HEK293 (cell line): ENCODE measurements around the gene SBK1.

Experiments used
- CTCF ChIA-PET: fragments of 350-600 bp; formaldehyde crosslinking; extraction: SDS; loops from one replicate; lab custom pipeline; 2021; ENCODE audit warnings: antibody characterized with exemption; lab: Yijun Ruan, JAX
- POLR2A ChIA-PET: fragments of 300-600 bp; formaldehyde crosslinking; extraction: SDS; loops from one replicate; lab custom pipeline; 2020; ENCODE audit warnings: antibody characterized with exemption, inconsistent platforms; lab: Yijun Ruan, JAX
- H3K27ac ChIP-seq: fragments of 200-500 bp; sonication (Bioruptor generic); 2 replicates; pipeline ENCODE4 v1.5.1; 2014; ENCODE audit warnings: low read depth, low read length, control low read depth, inconsistent platforms; ENCODE audit errors: extremely low read depth
- H3K36me3 ChIP-seq, 2 experiments: fragments of 200-500 bp in 1 of 2; sonication (Bioruptor generic) in 1 of 2; 1 replicate in 1 of 2; 2 replicates in 1 of 2; pipeline ENCODE4 v1.5.1; 2014 to 2017; ENCODE audit warnings: inconsistent platforms in 2 of 2, low read length in 2 of 2; ENCODE audit not compliant: control insufficient read depth in 2 of 2, insufficient read depth in 1 of 2
- H3K4me1 ChIP-seq: fragments of 200-500 bp; sonication (Bioruptor generic); 2 replicates; pipeline ENCODE4 v1.5.1; 2014; ENCODE audit warnings: mild to moderate bottlenecking, low read length, inconsistent platforms; ENCODE audit not compliant: control insufficient read depth, insufficient read depth
- H3K4me3 ChIP-seq: 2 replicates; pipeline ENCODE4 v1.5.1; 2011; ENCODE audit warnings: low read depth, mild to moderate bottlenecking, control low read depth, low read length, moderate library complexity
- H3K9me3 ChIP-seq: fragments of 200-500 bp; sonication (Bioruptor generic); 2 replicates; pipeline ENCODE4 v1.5.1; 2014; ENCODE audit warnings: low read depth, low read length, inconsistent platforms; ENCODE audit not compliant: control insufficient read depth, insufficient read depth
- REST ChIP-seq: fragments of 450-650 bp; formaldehyde crosslinking; IDR thresholded peaks from 2 replicates; pipeline ENCODE4 v1.5.1; 2016; ENCODE audit warnings: missing biosample characterization, missing genetic modification characterization
- SP3 ChIP-seq: fragments of 450-650 bp; formaldehyde crosslinking; IDR thresholded peaks from 2 replicates; pipeline ENCODE4 v1.5.1; 2016; ENCODE audit warnings: missing biosample characterization, missing genetic modification characterization
- ZBTB1 ChIP-seq: fragments of 450-650 bp; formaldehyde crosslinking; IDR thresholded peaks from 2 replicates; pipeline ENCODE4 v1.5.1; 2016; ENCODE audit warnings: missing biosample characterization, missing genetic modification characterization
- ZBTB17 ChIP-seq: fragments of 450-650 bp; formaldehyde crosslinking; IDR thresholded peaks from 2 replicates; pipeline ENCODE4 v1.5.1; 2016; ENCODE audit warnings: missing biosample characterization, missing genetic modification characterization
- ZBTB44 ChIP-seq: fragments of 450-650 bp; IDR thresholded peaks from 2 replicates; pipeline ENCODE4 v1.5.1; 2018; ENCODE audit warnings: missing biosample characterization, mild to moderate bottlenecking, missing genetic modification characterization
- ZBTB48 ChIP-seq: fragments of 450-650 bp; formaldehyde crosslinking; IDR thresholded peaks from 2 replicates; pipeline ENCODE4 v1.5.1; 2016; ENCODE audit warnings: missing biosample characterization, missing genetic modification characterization
- ZEB2 ChIP-seq: fragments of 450-650 bp; formaldehyde crosslinking; IDR thresholded peaks from 2 replicates; pipeline ENCODE4 v1.5.1; 2016; ENCODE audit warnings: missing biosample characterization, missing genetic modification characterization
- ZFHX2 ChIP-seq: fragments of 450-650 bp; formaldehyde crosslinking; conservative IDR thresholded peaks from 2 replicates; pipeline ENCODE4 v1.5.1; 2016; ENCODE audit warnings: missing biosample characterization, missing genetic modification characterization
- ZNF157 ChIP-seq: fragments of 450-650 bp; formaldehyde crosslinking; IDR thresholded peaks from 2 replicates; pipeline ENCODE4 v1.5.1; 2016; ENCODE audit warnings: missing biosample characterization, missing genetic modification characterization
- ZNF19 ChIP-seq: fragments of 450-650 bp; formaldehyde crosslinking; IDR thresholded peaks from 2 replicates; pipeline ENCODE4; 2016; ENCODE audit warnings: missing biosample characterization, missing genetic modification characterization, low read depth
- ZNF202 ChIP-seq: fragments of 450-650 bp; formaldehyde crosslinking; IDR thresholded peaks from 2 replicates; pipeline ENCODE4 v1.5.1; 2016; ENCODE audit warnings: missing biosample characterization, missing genetic modification characterization, borderline replicate concordance
- ZNF23 ChIP-seq: fragments of 450-650 bp; formaldehyde crosslinking; IDR thresholded peaks from 2 replicates; pipeline ENCODE4 v1.5.1; 2016; ENCODE audit warnings: missing biosample characterization, missing genetic modification characterization, borderline replicate concordance
- ZNF274 ChIP-seq, 2 experiments: fragments of 200-500 bp in 1 of 2; fragments of 450-650 bp in 1 of 2; sonication (Bioruptor generic) in 1 of 2; formaldehyde crosslinking in 1 of 2; IDR thresholded peaks; 2 replicates each; pipeline versions ENCODE4 v1.5.1 to v1.6.1; 2014 to 2016; ENCODE audit warnings: borderline replicate concordance in 1 of 2, inconsistent platforms in 1 of 2, low read length in 1 of 2, missing biosample characterization in 1 of 2, missing genetic modification characterization in 1 of 2
- ZNF292 ChIP-seq: fragments of 450-650 bp; formaldehyde crosslinking; IDR thresholded peaks from 2 replicates; pipeline ENCODE4 v1.5.1; 2016; ENCODE audit warnings: low read depth, missing biosample characterization, missing genetic modification characterization, borderline replicate concordance
- ZNF341 ChIP-seq: fragments of 450-650 bp; formaldehyde crosslinking; IDR thresholded peaks from 2 replicates; pipeline ENCODE4; 2016; ENCODE audit warnings: low read depth, missing biosample characterization, missing genetic modification characterization
- ZNF394 ChIP-seq: fragments of 450-650 bp; formaldehyde crosslinking; IDR thresholded peaks from 2 replicates; pipeline ENCODE4 v1.5.1; 2016; ENCODE audit warnings: missing biosample characterization, missing genetic modification characterization, mild to moderate bottlenecking, moderate library complexity, borderline replicate concordance
- ZNF404 ChIP-seq: fragments of 450-650 bp; formaldehyde crosslinking; IDR thresholded peaks from 2 replicates; pipeline ENCODE4 v1.5.1; 2017; ENCODE audit warnings: missing biosample characterization, missing genetic modification characterization
- ZNF426 ChIP-seq: fragments of 450-650 bp; formaldehyde crosslinking; IDR thresholded peaks from 2 replicates; pipeline ENCODE4 v1.5.1; 2017; ENCODE audit warnings: missing biosample characterization, missing genetic modification characterization, mild to moderate bottlenecking, inconsistent platforms, moderate library complexity
- ZNF433 ChIP-seq: fragments of 450-650 bp; formaldehyde crosslinking; IDR thresholded peaks from 2 replicates; pipeline ENCODE4 v1.5.1; 2016; ENCODE audit warnings: missing biosample characterization, missing genetic modification characterization, low read depth
- ZNF544 ChIP-seq: fragments of 450-650 bp; formaldehyde crosslinking; IDR thresholded peaks from 2 replicates; pipeline ENCODE4 v1.5.0; 2017; ENCODE audit warnings: missing biosample characterization, missing genetic modification characterization
- ZNF600 ChIP-seq: fragments of 450-650 bp; formaldehyde crosslinking; IDR thresholded peaks from 2 replicates; pipeline ENCODE4 v1.5.1; 2016; ENCODE audit warnings: missing biosample characterization, missing genetic modification characterization
- ZNF677 ChIP-seq: fragments of 450-650 bp; IDR thresholded peaks from 2 replicates; pipeline ENCODE4 v1.5.0; 2018; ENCODE audit warnings: missing biosample characterization, mild to moderate bottlenecking, missing genetic modification characterization, moderate library complexity
- ZNF76 ChIP-seq: fragments of 450-650 bp; formaldehyde crosslinking; IDR thresholded peaks from 2 replicates; pipeline ENCODE4; 2016; ENCODE audit warnings: low read depth, missing biosample characterization, missing genetic modification characterization, borderline replicate concordance
- ZNF777 ChIP-seq: fragments of 450-650 bp; formaldehyde crosslinking; IDR thresholded peaks from 2 replicates; pipeline ENCODE4 v1.5.1; 2017; ENCODE audit warnings: missing biosample characterization, missing genetic modification characterization, borderline replicate concordance
- ZNF791 ChIP-seq: fragments of 450-650 bp; formaldehyde crosslinking; IDR thresholded peaks from 2 replicates; pipeline ENCODE4 v1.5.1; 2016; ENCODE audit warnings: missing biosample characterization, missing genetic modification characterization
- ZNF792 ChIP-seq: fragments of 450-650 bp; formaldehyde crosslinking; IDR thresholded peaks from 2 replicates; pipeline ENCODE4 v1.5.1; 2016; ENCODE audit warnings: missing biosample characterization, missing genetic modification characterization
- ZSCAN16 ChIP-seq: fragments of 450-650 bp; formaldehyde crosslinking; IDR thresholded peaks from 2 replicates; pipeline ENCODE4 v1.5.1; 2016; ENCODE audit warnings: missing biosample characterization, missing genetic modification characterization
- ZSCAN30 ChIP-seq: fragments of 450-650 bp; IDR thresholded peaks from 2 replicates; pipeline ENCODE4 v1.5.1; 2018; ENCODE audit warnings: missing biosample characterization, mild to moderate bottlenecking, missing genetic modification characterization, moderate library complexity

SBK1 gene

GRCh38 chr16:28264656-28265055, 27.7 kb upstream of the SBK1 start (continued):
- TF ChIP-seq ZNF677 (tag by site-specific recombination) (no peak), ZSCAN30 (tag by site-specific recombination) (no peak), ZNF202 (tag by site-specific recombination) (no peak), ZNF157 (tag by site-specific recombination) (no peak), ZEB2 (tag by site-specific recombination) (no peak), ZNF394 (tag by site-specific recombination) (peak; percentile 96), ZBTB17 (peak; percentile 64), ZNF404 (no peak), ZNF274 (IDR thresholded peaks at IDR 0.05; ENCODE audit: low read length) (no peak), ZNF274 (tag by site-specific recombination; IDR thresholded peaks at IDR 0.05; ENCODE audit: borderline replicate concordance) (no peak), ZNF23 (no peak), ZNF544 (tag by site-specific recombination) (no peak), ZNF600 (peak; percentile 50; the same call in 1 of the 2 replicates), ZSCAN16 (no peak), ZNF292 (tag by site-specific recombination) (no peak)

- CTCF ChIA-PET: interaction anchor here (0.6 kb wide), 1 partner anchor 626 kb away, joined by 3 read pairs; no protein-coding TSS in a partner anchor
- POLR2A ChIA-PET: no interaction called here
- TF ChIP-seq ZBTB48 (tag by site-specific recombination) (no peak), ZBTB44 (tag by site-specific recombination) (no peak), ZNF19 (tag by site-specific recombination) (no peak), ZNF76 (tag by site-specific recombination) (no peak), ZNF341 (tag by site-specific recombination) (no peak), ZNF777 (tag by site-specific recombination) (no peak), ZNF792 (no peak), ZNF433 (tag by site-specific recombination) (no peak), REST (tag by site-specific recombination) (no peak), SP3 (tag by site-specific recombination) (no peak), ZNF426 (tag by site-specific recombination) (no peak), ZFHX2 (no peak), ZNF791 (tag by site-specific recombination) (no peak), ZBTB1 (tag by site-specific recombination) (no peak)
- Histone ChIP-seq H3K27ac (no peak overlapping the region), H3K9me3 (no peaks in the 10 kb centered on the region), H3K4me1 (no peaks in the 10 kb centered on the region), H3K4me3 (no peak overlapping the region), H3K36me3 (no peaks in the 10 kb centered on the region)
Observed at GRCh38 chr16:28265822-28266221, 26.5 kb upstream of the SBK1 start.
